Left colon (tissue), 2 donors: ENCODE measurements around the gene CACNB4. TPM values are rescaled to one million over a fixed set of nuclear protein-coding genes. Genes with fewer than 3 reads are reported as not detected.
"Not testable (repeated sequence)": the region's sequence is repeated elsewhere in the genome, so short reads cannot be mapped to it uniquely, and the experiment has no call there.

Experiments
- ATAC-seq: fragments of 200-7000 bp; cut with Tn5 transposase; one replicate; pipeline ENCODE4 v1.9.1; 2020; ENCODE audit warnings: mild to moderate bottlenecking, moderate library complexity
- DNase-seq, 2 donors: peaks; one replicate each; pipeline ENCODE4 v3.0.0-alpha.2; 2020
- intact Hi-C, 2 donors: fragments of 100-400 bp; cut with DNase I in 1 of 2; cut with micrococcal nuclease in 1 of 2; formaldehyde crosslinking; loops; one replicate each; pipeline versions ENCODE4 v1.11.2 to v1.14.0; 2022; cut with DNase I, micrococcal nuclease
- total RNA-seq, 2 donors: library from RNA; stranded (reverse); fragmentation: NEBNext Ultra II Directional; extraction: Animal tissue kit (Norgen Biotek cat#: 25700); gene quantifications; one replicate each; pipeline ENCODE4 v1.2.1, GENCODE V29; 2021
- donor health status: DM: no; HTN: no; CAD: no.
- donor health status: DM: yes; HTN: yes; CAD: no.

CACNB4 gene
- total RNA-seq, 2 donors from 2014 or later: 0.55 to 1.3 TPM

- DNase-seq: no peak
- intact Hi-C loops: no loop called here
- ATAC-seq: no peak
These were observed 130.8 kb downstream of the CACNB4 start for GRCh38 chr2:151967829-151968722.

GRCh38 chr2:151965884-151966283 lies 133.0 kb downstream of the CACNB4 start:
- intact Hi-C loops: no loop called here
- no peak for ATAC-seq

GRCh38 chr2:151961558-151961957 lies 137.3 kb downstream of the CACNB4 start:
- no peak for DNase-seq
- intact Hi-C loops: no loop called here
- ATAC-seq: no peak

More at GRCh38 chr2:151965884-151966283, 133.0 kb downstream of the CACNB4 start:
- DNase-seq: no peak

GRCh38 chr2:151959238-151959637 lies 139.6 kb downstream of the CACNB4 start:
- ATAC-seq (no peak), DNase-seq (no peak)
- intact Hi-C loops: no loop called here

GRCh38 chr2:151953467-151953866 lies 145.4 kb downstream of the CACNB4 start:
- ATAC-seq (no peak), DNase-seq (no peak)
- intact Hi-C loops: no loop called here

- DNase-seq: no peak
- intact Hi-C loops: no loop called here
- ATAC-seq: no peak
These were observed 146.0 kb downstream of the CACNB4 start for GRCh38 chr2:151952691-151953456.

DNA sequence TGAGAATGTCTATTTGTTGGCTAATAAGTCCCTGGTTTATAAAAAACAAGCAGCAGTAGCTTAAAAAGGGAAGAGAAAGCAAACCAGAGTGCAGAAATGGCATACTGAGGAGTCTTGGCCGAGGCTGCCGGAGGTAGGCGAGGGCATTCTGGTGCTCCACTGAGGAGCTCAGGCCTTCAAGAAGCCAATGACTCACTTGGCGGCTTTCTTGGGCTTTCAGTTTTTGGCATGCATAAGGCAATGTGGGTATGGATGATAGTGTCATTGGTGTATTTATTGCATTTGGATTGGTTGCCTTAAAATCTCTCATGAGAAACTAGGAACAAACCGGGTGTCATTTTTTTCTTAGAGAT lies 151.1 kb downstream of the CACNB4 start:
- ATAC-seq: no peak
- intact Hi-C loops: no loop called here
- peak in 1 of 2 donors; percentile 5 for DNase-seq

DNA sequence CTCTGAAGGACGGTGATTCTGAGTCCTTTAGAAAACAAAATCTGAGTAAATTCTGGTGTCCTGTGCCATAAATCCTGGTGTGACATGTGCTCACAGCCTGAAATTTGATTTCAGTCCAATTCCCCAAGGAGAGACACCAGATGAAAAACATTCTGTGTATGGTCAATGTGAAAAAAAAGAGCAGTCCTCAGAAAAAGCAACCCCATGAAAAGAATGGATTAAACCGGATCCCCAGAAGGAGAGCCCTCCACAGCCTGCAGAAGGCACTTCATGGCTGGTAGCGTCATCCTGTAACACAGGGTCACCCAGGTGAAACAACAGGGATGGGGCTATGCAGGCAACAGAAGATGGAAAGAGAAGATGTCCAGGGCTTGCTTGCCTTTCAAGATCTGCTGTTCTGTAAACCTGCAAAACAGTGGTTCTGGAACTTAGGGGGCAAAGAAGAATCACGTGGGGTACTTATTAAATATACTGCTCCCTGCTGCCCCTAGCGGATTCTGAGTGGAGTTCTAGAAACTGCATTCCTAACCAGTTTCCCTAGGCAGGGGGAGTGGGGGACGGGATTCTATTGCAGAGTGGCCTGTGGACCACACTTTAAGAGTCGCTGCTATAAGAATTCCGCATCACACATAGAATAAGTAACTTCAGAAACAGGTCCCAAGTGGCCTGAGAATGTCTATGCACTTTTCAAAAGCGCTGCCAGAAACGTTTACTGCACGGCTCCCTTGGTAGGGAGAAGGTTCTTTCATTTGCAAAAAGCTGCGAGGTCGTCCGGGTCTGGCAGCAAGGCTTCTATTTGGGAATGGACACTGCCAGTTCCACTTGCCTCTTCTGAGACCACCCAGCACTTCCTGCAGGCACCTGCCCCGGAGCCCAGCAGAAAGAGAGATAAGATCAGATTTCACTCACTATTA lies 151.7 kb downstream of the CACNB4 start:
- DNase-seq (peak in 1 of 2 donors; percentile 33), ATAC-seq (no peak)
- intact Hi-C loops: no loop called here

DNA sequence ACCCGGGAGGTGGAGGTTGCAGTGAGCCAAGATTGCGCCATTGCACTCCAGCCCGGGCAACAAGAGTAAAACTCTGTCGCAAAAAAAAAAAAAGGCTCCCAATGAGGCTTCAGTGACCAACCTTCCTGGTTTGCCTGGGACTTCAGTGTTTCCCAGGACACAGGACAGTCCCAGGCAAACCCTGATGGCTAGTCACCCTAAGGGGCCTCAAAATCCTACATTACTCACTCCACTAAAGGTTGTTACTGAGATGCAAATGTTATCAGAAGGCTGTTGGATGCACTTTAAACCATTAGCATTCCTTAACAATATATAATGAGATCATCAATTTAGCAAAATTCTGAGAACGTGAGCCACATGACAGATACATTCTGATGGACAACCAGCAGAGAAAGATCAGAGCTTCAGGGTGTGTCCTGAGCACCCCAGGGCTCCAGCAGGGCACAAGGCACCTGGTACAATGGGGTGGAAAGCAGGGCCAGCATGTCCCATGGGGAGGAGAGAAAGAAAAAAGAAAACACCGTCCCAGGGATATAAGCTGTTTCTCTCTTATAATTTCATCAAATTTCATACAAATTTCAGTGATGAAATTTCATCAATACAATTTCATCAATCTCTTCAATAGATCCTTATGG lies 152.5 kb downstream of the CACNB4 start:
- ATAC-seq (no peak), DNase-seq (no peak)
- intact Hi-C loops: no loop called here

DNA sequence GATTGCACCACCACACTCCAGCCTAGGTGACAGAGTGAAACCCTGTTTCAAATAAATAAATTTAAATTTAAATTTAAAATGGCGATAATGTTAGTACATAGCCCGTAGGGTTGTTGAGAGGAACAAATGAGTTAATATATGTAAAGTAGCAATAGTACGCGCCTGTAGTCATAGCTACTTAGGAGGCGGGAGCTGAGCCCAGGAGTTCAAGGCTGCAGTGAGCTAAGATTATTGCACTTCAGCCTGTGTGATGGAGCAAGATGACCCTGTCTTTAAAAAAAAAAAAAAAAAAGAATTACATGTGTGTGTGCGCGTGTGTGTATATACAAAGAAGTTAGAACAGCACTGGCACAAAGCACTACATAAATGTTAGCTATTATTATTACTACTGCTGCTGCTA lies 153.2 kb downstream of the CACNB4 start:
- intact Hi-C loops: no loop called here
- no peak for DNase-seq
- no peak for ATAC-seq

DNA sequence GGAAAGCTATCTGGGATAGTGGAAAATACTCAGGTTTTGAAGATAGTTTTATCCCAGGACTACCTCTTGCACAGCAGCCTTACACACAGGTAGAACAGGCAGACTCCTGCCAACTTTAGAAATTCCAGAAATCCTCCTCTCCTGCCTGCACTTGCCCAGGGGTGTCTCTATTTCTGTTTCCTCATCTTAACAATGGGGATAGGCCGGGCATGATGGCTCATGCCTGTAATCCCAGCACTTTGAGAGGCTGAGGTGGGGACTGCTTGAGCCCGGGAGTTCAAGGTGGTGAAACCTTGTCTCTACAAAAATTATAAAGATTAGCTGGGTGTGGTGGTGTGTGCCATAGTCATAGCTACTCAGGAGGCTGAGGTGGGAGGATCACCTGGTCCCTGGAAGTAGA lies 153.7 kb downstream of the CACNB4 start:
- intact Hi-C loops: no loop called here
- DNase-seq (no peak), ATAC-seq (no peak)

- intact Hi-C loops: no loop called here
- ATAC-seq (no peak), DNase-seq (no peak)
These were observed 155.4 kb downstream of the CACNB4 start for GRCh38 chr2:151943461-151943860.

DNA sequence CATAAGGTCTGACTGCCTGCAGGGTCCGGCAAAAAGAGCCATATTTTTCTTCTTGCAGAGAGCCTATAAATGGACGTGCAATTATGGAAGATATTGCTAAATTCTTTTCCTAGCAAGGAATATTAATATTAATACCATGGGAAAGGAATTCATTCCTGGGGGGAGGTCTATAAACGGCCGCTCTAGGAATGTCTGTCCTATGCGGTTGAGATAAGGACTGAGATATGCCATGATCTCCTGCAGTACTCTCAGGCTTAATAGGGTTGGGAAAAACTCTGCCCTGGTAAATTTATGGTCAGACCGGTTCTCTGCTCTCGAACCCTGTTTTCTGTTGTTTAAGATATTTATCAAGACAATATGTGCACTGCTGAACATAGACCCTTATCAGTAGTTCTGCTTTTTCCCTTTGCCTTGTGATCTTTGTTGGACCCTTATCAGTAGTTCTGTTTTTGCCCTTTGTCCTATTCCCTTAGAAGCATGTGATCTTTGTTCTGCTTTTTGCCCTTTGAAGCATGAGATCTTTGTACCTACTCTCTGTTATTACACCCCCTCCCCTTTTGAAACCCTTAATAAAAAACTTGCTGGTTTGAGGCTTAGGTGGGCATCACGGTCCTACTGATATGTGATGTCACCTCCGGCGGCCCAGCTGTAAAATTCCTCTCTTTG lies 156.2 kb downstream of the CACNB4 start:
- DNase-seq, ATAC-seq, intact Hi-C loops: not testable (repeated sequence)

- DNase-seq (no peak), ATAC-seq (no peak)
- intact Hi-C loops: no loop called here
These were observed 160.9 kb downstream of the CACNB4 start for GRCh38 chr2:151937966-151938365.

- intact Hi-C loops: no loop called here
- ATAC-seq: no peak
- DNase-seq: no peak
These were observed 162.2 kb downstream of the CACNB4 start for GRCh38 chr2:151936626-151937025.

- intact Hi-C loops: no loop called here
- ATAC-seq (no peak), DNase-seq (no peak)
These were observed 165.5 kb downstream of the CACNB4 start for GRCh38 chr2:151933266-151933804.

DNA sequence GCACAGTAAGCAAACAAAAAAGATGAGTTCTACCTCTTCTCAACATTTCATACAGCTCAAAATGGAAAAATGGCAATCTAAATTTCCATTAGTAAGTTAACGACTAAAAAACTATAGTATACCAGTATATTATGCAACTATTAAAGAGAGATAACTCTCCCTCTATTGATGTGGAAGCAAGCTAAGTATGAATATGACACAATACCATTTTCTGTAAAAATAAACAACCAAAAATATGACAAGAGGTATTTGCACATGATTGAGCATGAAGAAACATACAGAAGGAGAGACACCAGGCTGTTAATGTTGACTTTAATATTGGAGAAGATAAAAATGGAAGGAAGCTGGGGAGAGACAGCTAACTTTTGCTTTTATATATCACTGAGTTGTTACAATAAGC lies 167.1 kb downstream of the CACNB4 start:
- intact Hi-C loops: no loop called here
- DNase-seq (no peak), ATAC-seq (no peak)

DNA sequence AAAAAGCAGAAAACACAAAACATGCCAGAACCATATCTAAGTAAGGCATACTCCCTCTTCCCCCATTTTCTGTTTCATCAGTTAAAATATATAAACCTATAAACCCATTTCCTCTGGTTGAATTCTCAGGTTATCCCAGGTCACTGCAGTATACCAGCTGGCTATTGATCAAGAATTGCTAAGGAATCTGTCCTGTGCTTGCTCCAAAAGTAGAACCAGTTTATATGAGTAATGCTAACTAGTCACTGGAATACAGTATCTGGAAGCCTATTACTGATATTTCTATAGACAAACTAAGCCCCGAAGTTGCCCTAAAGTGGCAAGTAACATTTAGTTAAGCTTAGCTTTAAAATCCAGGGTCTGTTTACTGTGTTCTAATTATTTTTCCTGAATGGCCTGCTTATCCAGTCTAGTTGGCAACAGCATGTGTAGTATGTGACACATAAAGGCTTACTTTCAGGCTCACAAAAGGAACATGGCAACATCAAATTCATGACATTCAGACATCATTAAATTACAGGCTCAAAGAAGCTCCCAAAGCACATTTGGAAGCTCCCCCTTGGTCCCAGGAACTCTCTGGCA lies 167.7 kb downstream of the CACNB4 start:
- no peak for ATAC-seq
- intact Hi-C loops: no loop called here
- no peak for DNase-seq
